Endodermal cell (in vitro differentiated cells): Measurements from ENCODE around the gene SPHKAP. TPM values are rescaled to one million over a fixed set of nuclear protein-coding genes. Genes with fewer than 3 reads are reported as not detected.

Experiments used
- DNase-seq: peaks from one replicate; pipeline ENCODE4 v3.0.0-alpha.2; 2017
- H3K27ac ChIP-seq: 2 replicates; pipeline ENCODE4 v1.5.1; 2013; ENCODE audit warnings: mild to moderate bottlenecking, low read depth, low read length, moderate library complexity
- H3K27me3 ChIP-seq: 2 replicates; pipeline ENCODE4 v1.6.1; 2013; ENCODE audit warnings: mild to moderate bottlenecking, low read length, moderate library complexity; ENCODE audit not compliant: insufficient read depth, control insufficient read depth, poor library complexity, severe bottlenecking
- H3K36me3 ChIP-seq: 2 replicates; pipeline ENCODE4 v1.7.0; 2013; ENCODE audit warnings: mild to moderate bottlenecking, low read length, moderate library complexity; ENCODE audit not compliant: control insufficient read depth, insufficient read depth
- H3K4me1 ChIP-seq: one replicate; pipeline ENCODE4 v1.7.0; 2013; ENCODE audit warnings: low read length; ENCODE audit not compliant: control insufficient read depth, insufficient read depth
- H3K4me3 ChIP-seq: 2 replicates; pipeline ENCODE4 v1.5.1; 2013; ENCODE audit warnings: mild to moderate bottlenecking, low read length, moderate library complexity
- H3K9ac ChIP-seq: 2 replicates; pipeline ENCODE4 v1.6.1; 2013; ENCODE audit warnings: mild to moderate bottlenecking, low read length, moderate library complexity; ENCODE audit not compliant: poor library complexity, severe bottlenecking; ENCODE audit errors: extremely low read depth
- H3K9me3 ChIP-seq: 2 replicates; pipeline ENCODE4 v1.6.1; 2013; ENCODE audit warnings: mild to moderate bottlenecking, low read length, moderate library complexity; ENCODE audit not compliant: control insufficient read depth
- H3K27ac Mint-ChIP-seq: 2 replicates; pipeline ENCODE4 v1.8.0; 2020; ENCODE audit warnings: mixed read lengths
- H3K27me3 Mint-ChIP-seq: 2 replicates; pipeline ENCODE4 v1.8.0; 2021; ENCODE audit warnings: mild to moderate bottlenecking, mixed read lengths; ENCODE audit not compliant: insufficient read depth
- H3K36me3 Mint-ChIP-seq: 2 replicates; pipeline ENCODE4 v1.8.0; 2020; ENCODE audit warnings: low read depth, mixed read lengths
- H3K4me1 Mint-ChIP-seq: 2 replicates; pipeline ENCODE4 v1.8.0; 2020; ENCODE audit warnings: mixed read lengths
- H3K4me3 Mint-ChIP-seq: 2 replicates; pipeline ENCODE4 v1.8.0; 2020; ENCODE audit warnings: mild to moderate bottlenecking, moderate library complexity, mixed read lengths
- H3K9me3 Mint-ChIP-seq: 2 replicates; pipeline ENCODE4 v1.8.0; 2020; ENCODE audit warnings: mild to moderate bottlenecking, mixed read lengths
- CTCF ChIP-seq: fragments of 200-600 bp; sonication (generic); conservative IDR thresholded peaks from 2 replicates; pipeline ENCODE4 v1.5.0; 2021; ENCODE audit warnings: antibody characterized with exemption, mild to moderate bottlenecking
- WGBS, 2 experiments: methylation state at CpG; one replicate each; pipeline versions ENCODE4 v1.1.5 to v1.1.7; 2013; ENCODE audit warnings: missing lambda C conversion rate in 2 of 2, mixed read lengths in 1 of 2; ENCODE audit not compliant: insufficient coverage in 1 of 2, insufficient read length in 1 of 2; 5-methylcytosine and 5-hydroxymethylcytosine counted together
- total RNA-seq, 2 donors: library from RNA; stranded (reverse); fragmentation: NEBNext Ultra II Directional in 1 of 2; extraction: Animal tissue kit (Norgen Biotek cat#: 25700) in 1 of 2; gene quantifications; 2 replicates in 1 of 2; 3 replicates in 1 of 2; pipeline ENCODE4 v1.2.1, GENCODE V29; 2021

Gene SPHKAP
- total RNA-seq, 2 donors from 2014 or later: 0.18 TPM; not detected in 1

DNA sequence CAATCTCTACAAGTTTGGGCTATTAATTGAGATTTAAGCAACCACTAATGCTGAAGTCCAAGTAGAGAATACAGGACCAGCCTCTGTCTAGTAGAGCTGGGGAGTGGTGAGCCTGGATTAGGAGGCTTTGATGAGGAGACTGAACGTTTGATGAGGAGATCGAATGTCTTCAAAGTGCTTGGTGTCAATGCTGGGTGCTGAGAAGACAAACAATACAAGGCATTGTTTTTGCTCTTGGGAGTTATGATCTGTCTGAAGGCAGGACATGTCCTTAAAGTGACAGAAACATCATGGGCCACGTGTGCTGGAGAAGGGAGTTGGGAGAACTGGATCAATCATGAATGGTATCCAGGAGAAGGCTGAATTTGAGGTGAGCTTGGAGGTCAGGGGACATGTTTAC, 143.6 kb downstream of the SPHKAP start:
- Mint-ChIP-seq H3K36me3 (no peaks in the 10 kb centered on the region), H3K27me3 (no peaks in the 10 kb centered on the region), H3K4me1 (peaks cover 3% of the 10 kb centered on the region), H3K9me3 (peaks cover 6% of the 10 kb centered on the region), H3K4me3 (no peak overlapping the region), H3K27ac (no peak overlapping the region)
- no peak overlapping the region for H3K9ac ChIP-seq
- no peak overlapping the region for H3K27ac ChIP-seq
- WGBS, 2 experiments: 72 to 78% methylated on average over 3 of the region's 3 CpGs
- H3K36me3 ChIP-seq: no peaks in the 10 kb centered on the region
- no peaks in the 10 kb centered on the region for H3K27me3 ChIP-seq
- no peak overlapping the region for H3K4me3 ChIP-seq
- no peak for TF ChIP-seq CTCF
- no peaks in the 10 kb centered on the region for H3K9me3 ChIP-seq
- no peaks in the 10 kb centered on the region for H3K4me1 ChIP-seq
- no peak for DNase-seq

- Mint-ChIP-seq H3K4me3 (no peak overlapping the region), H3K36me3 (no peaks in the 10 kb centered on the region), H3K9me3 (peaks cover 5% of the 10 kb centered on the region), H3K27me3 (no peaks in the 10 kb centered on the region), H3K4me1 (no peaks in the 10 kb centered on the region), H3K27ac (no peak overlapping the region)
- H3K4me3 ChIP-seq: no peak overlapping the region
- WGBS, 2 experiments: 93 to 95% methylated on average over 6 of the region's 6 CpGs
- no peak for TF ChIP-seq CTCF
- H3K27me3 ChIP-seq: no peaks in the 10 kb centered on the region
- DNase-seq: no peak
- no peak overlapping the region for H3K27ac ChIP-seq
- no peaks in the 10 kb centered on the region for H3K36me3 ChIP-seq
- H3K9ac ChIP-seq: no peak overlapping the region
- H3K4me1 ChIP-seq: no peaks in the 10 kb centered on the region
- H3K9me3 ChIP-seq: no peaks in the 10 kb centered on the region
Measured at GRCh38 chr2:228023619-228024018, 157.9 kb downstream of the SPHKAP start.

- Histone ChIP-seq H3K27me3 (no peaks in the 10 kb centered on the region), H3K4me1 (no peaks in the 10 kb centered on the region), H3K9ac (no peak overlapping the region), H3K4me3 (no peak overlapping the region), H3K27ac (no peak overlapping the region), H3K9me3 (no peaks in the 10 kb centered on the region), H3K36me3 (no peaks in the 10 kb centered on the region)
- Mint-ChIP-seq H3K36me3 (no peaks in the 10 kb centered on the region), H3K27ac (no peak overlapping the region), H3K27me3 (no peaks in the 10 kb centered on the region), H3K4me1 (no peaks in the 10 kb centered on the region), H3K9me3 (peaks cover 3% of the 10 kb centered on the region), H3K4me3 (no peak overlapping the region)
- WGBS, 2 experiments: 92 to 100% methylated on average over 5 to 7 of the region's 7 CpGs
- DNase-seq: no peak
- no peak for TF ChIP-seq CTCF
Measured at GRCh38 chr2:228018311-228018710, 163.2 kb downstream of the SPHKAP start.
